Measurements from ENCODE around the gene PILRA.
"Not testable (repeated sequence)": the region's sequence is repeated elsewhere in the genome, so short reads cannot be mapped to it uniquely, and the experiment has no call there.

Gene PILRA

GRCh38 chr7:100360135-100360854 lies 13.0 kb upstream of the PILRA start:
- Histone ChIP-seq H3K4me3 (ENCODE audit: low read length) (no peak overlapping the region), H3K36me3 (ENCODE audit: control insufficient read depth, low read depth, low read length) (peaks cover 78% of the 10 kb centered on the region), H3K27me3 (ENCODE audit: control insufficient read depth, insufficient read depth, low read length) (no peaks in the 10 kb centered on the region), H3K9ac (ENCODE audit: low read length) (no peak overlapping the region), H3K9me3 (ENCODE audit: control insufficient read depth, low read depth, low read length) (no peaks in the 10 kb centered on the region), H3K4me1 (ENCODE audit: control insufficient read depth, low read depth, low read length) (no peaks in the 10 kb centered on the region), H3K27ac (ENCODE audit: low read length) (no peak overlapping the region)

GRCh38 chr7:100363098-100363497 lies 10.2 kb upstream of the PILRA start:
- Histone ChIP-seq H3K27ac (ENCODE audit: low read length) (no peak overlapping the region), H3K9ac (ENCODE audit: low read length) (no peak overlapping the region), H3K4me3 (ENCODE audit: low read length) (no peak overlapping the region), H3K4me1 (ENCODE audit: control insufficient read depth, low read depth, low read length) (no peaks in the 10 kb centered on the region), H3K27me3 (ENCODE audit: control insufficient read depth, insufficient read depth, low read length) (no peaks in the 10 kb centered on the region), H3K36me3 (ENCODE audit: control insufficient read depth, low read depth, low read length) (peaks cover 59% of the 10 kb centered on the region), H3K9me3 (ENCODE audit: control insufficient read depth, low read depth, low read length) (no peaks in the 10 kb centered on the region)

DNA sequence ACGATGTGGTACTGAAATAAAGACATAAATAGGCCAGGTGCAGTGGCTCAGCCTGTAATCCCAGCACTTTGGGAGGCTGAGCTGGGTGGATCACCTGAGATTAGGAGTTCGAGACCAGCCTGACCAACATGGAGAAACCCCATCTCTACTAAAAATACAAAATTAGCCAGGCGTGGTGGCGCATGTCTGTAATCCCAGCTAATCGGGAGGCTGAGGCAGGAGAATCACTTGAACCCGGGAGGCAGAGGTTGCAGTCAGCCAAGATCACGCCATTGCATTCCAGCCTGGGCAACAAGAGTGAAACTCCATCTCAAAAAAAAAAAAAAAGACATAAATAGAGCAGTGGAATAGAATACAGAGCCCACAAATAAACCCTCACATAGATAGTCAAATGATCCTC lies 9.5 kb upstream of the PILRA start:
- H3K4me3 ChIP-seq (ENCODE audit: low read length); H3K27ac ChIP-seq (ENCODE audit: low read length); H3K27me3 ChIP-seq (ENCODE audit: control insufficient read depth, insufficient read depth, low read length); H3K4me1 ChIP-seq (ENCODE audit: control insufficient read depth, low read depth, low read length); H3K9me3 ChIP-seq (ENCODE audit: control insufficient read depth, low read depth, low read length); H3K9ac ChIP-seq (ENCODE audit: low read length): not testable (repeated sequence)
- H3K36me3 ChIP-seq (ENCODE audit: control insufficient read depth, low read depth, low read length) = peaks cover 57% of the 10 kb centered on the region

DNA sequence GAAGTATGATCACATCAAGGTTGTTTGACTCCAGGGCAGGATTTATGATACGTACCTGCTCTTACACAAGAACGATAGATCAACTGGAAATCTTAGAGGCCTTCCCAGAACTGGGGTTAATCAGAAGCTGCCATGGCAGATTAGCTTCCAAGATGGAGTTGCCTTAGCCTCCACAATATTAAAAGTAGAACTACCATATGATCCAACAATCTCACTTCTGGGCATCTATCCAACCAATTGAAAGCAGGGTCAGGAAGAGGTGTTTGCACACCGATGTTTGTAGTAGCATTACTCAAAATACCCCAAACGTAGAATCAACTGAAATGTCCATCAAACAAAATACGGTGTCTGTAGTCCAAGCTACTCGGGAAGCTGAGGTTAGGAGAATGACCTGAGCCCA lies 8.8 kb upstream of the PILRA start:
- no peaks in the 10 kb centered on the region for H3K9me3 ChIP-seq (ENCODE audit: control insufficient read depth, low read depth, low read length)
- peaks cover 50% of the 10 kb centered on the region for H3K36me3 ChIP-seq (ENCODE audit: control insufficient read depth, low read depth, low read length)
- no peak overlapping the region for H3K9ac ChIP-seq (ENCODE audit: low read length)
- no peaks in the 10 kb centered on the region for H3K27me3 ChIP-seq (ENCODE audit: control insufficient read depth, insufficient read depth, low read length)
- no peak overlapping the region for H3K27ac ChIP-seq (ENCODE audit: low read length)
- H3K4me1 ChIP-seq (ENCODE audit: control insufficient read depth, low read depth, low read length) = peaks cover 7% of the 10 kb centered on the region
- H3K4me3 ChIP-seq (ENCODE audit: low read length) = no peak overlapping the region

DNA sequence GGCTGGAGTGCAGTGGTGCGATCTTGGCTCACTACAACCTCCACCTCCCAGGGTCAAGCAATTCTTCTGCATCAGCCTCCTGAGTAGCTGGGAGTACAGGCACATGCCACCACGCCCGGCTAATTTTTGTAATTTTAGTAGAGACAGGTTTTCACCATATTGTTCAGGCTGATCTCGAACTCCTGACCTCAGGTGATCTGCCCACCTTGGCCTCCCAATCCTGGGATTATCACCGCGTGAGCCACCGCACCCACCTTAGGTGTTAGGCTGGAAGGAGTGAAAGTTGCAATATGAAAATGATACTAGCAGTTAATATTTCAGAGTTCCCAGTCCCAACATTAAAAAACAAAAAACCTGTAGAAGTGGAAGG lies 7.3 kb upstream of the PILRA start:
- peaks cover 38% of the 10 kb centered on the region for H3K36me3 ChIP-seq (ENCODE audit: control insufficient read depth, low read depth, low read length)
- H3K27ac ChIP-seq (ENCODE audit: low read length); H3K9ac ChIP-seq (ENCODE audit: low read length); H3K9me3 ChIP-seq (ENCODE audit: control insufficient read depth, low read depth, low read length); H3K4me3 ChIP-seq (ENCODE audit: low read length); H3K27me3 ChIP-seq (ENCODE audit: control insufficient read depth, insufficient read depth, low read length): not testable (repeated sequence)
- peaks cover 18% of the 10 kb centered on the region for H3K4me1 ChIP-seq (ENCODE audit: control insufficient read depth, low read depth, low read length)

DNA sequence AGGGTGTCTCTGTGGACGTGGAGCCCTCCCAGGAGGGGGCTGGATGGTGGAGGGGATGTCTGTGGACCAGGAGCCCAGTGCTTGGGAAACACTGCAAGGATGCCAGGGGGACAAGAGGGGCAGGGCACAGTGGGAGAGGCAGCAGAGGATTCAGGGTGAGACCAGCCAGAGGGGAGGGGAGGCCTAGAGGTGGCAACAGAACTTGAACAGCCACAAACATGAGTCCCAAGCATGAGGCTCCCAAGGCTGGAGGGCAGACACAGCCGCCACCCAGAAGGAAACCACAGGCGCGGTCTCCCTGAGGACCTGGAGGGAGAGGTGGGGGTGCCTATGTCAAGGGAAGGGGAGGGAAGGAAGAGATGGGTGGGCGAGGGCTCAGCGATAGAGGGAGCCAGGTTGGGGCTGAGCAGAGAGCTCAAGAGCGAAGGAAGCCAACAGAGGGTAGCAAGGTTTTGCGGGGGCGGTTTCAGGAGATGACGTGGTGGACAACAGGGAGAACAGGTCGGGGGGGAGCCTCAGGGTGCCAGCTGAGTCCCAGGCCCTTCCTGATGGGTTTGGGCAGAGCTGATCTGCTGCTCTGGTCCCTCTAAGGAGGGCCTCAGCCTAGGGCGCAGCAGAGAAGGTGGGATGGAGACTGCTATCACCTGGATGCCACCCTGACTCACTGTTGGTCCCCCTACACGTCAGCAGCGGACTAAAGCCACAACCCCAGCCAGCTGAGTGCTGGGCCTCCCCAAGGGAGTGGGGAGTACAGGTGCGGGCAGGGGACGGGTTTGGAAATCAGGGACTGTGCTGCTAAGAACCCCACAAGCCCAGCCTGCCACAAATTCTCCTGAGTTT lies 6.7 kb upstream of the PILRA start:
- Histone ChIP-seq H3K4me3 (ENCODE audit: low read length) (no peak overlapping the region), H3K27ac (ENCODE audit: low read length) (no peak overlapping the region), H3K4me1 (ENCODE audit: control insufficient read depth, low read depth, low read length) (peaks cover 21% of the 10 kb centered on the region), H3K36me3 (ENCODE audit: control insufficient read depth, low read depth, low read length) (peaks cover 31% of the 10 kb centered on the region), H3K27me3 (ENCODE audit: control insufficient read depth, insufficient read depth, low read length) (no peaks in the 10 kb centered on the region), H3K9ac (ENCODE audit: low read length) (no peak overlapping the region), H3K9me3 (ENCODE audit: control insufficient read depth, low read depth, low read length) (no peaks in the 10 kb centered on the region)

DNA sequence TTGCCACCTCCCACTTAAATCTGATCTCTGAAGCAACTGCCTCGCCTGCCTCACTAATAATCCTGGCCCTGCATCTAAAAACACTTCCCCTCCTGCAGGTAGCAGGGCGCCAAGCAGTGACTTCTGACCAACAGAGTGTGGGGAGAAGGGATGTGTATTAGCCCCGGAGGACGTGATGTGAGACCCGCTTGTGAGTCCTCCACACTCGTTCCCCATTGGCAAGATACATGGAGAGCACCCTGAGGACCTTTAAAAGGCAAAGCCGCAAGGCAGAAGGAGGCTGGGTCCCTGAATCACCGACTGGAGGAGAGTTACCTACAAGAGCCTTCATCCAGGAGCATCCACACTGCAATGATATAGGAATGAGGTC lies 6.1 kb upstream of the PILRA start:
- Histone ChIP-seq H3K4me3 (ENCODE audit: low read length) (no peak overlapping the region), H3K27ac (ENCODE audit: low read length) (no peak overlapping the region), H3K4me1 (ENCODE audit: control insufficient read depth, low read depth, low read length) (peaks cover 21% of the 10 kb centered on the region), H3K27me3 (ENCODE audit: control insufficient read depth, insufficient read depth, low read length) (no peaks in the 10 kb centered on the region), H3K9me3 (ENCODE audit: control insufficient read depth, low read depth, low read length) (no peaks in the 10 kb centered on the region), H3K9ac (ENCODE audit: low read length) (no peak overlapping the region), H3K36me3 (ENCODE audit: control insufficient read depth, low read depth, low read length) (peaks cover 26% of the 10 kb centered on the region)

GRCh38 chr7:100367676-100368613 lies 5.3 kb upstream of the PILRA start:
- no peaks in the 10 kb centered on the region for H3K27me3 ChIP-seq (ENCODE audit: control insufficient read depth, insufficient read depth, low read length)
- no peak overlapping the region for H3K4me3 ChIP-seq (ENCODE audit: low read length)
- H3K4me1 ChIP-seq (ENCODE audit: control insufficient read depth, low read depth, low read length) = peaks cover 21% of the 10 kb centered on the region
- H3K27ac ChIP-seq (ENCODE audit: low read length) = no peak overlapping the region
- no peak overlapping the region for H3K9ac ChIP-seq (ENCODE audit: low read length)
- H3K36me3 ChIP-seq (ENCODE audit: control insufficient read depth, low read depth, low read length) = peaks cover 19% of the 10 kb centered on the region
- H3K9me3 ChIP-seq (ENCODE audit: control insufficient read depth, low read depth, low read length) = no peaks in the 10 kb centered on the region

DNA sequence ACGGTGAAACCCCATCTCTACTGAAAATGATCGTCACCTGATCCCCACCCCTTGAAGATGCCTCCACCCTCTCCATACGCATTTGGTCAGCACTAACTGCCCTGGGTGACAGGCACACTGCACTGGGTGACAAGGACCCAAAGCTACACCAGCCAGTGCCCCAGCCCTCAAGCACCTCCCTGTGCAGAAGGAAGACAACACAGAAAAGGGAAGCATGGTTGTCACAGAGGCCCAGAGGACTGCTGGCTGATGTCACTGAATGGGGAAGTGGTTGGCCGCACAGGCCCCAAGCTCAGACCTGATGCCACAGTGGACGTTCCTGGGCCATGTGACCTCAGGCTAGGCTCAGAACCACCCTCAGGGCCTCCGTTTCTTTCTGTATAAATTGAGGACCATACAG lies 4.2 kb upstream of the PILRA start:
- Histone ChIP-seq H3K4me1 (ENCODE audit: control insufficient read depth, low read depth, low read length) (peaks cover 21% of the 10 kb centered on the region), H3K4me3 (ENCODE audit: low read length) (no peak overlapping the region), H3K27ac (ENCODE audit: low read length) (no peak overlapping the region), H3K36me3 (ENCODE audit: control insufficient read depth, low read depth, low read length) (peaks cover 12% of the 10 kb centered on the region), H3K9me3 (ENCODE audit: control insufficient read depth, low read depth, low read length) (no peaks in the 10 kb centered on the region), H3K9ac (ENCODE audit: low read length) (no peak overlapping the region), H3K27me3 (ENCODE audit: control insufficient read depth, insufficient read depth, low read length) (no peaks in the 10 kb centered on the region)

GRCh38 chr7:100370303-100370702 lies 3.0 kb upstream of the PILRA start:
- Histone ChIP-seq H3K9ac (ENCODE audit: low read length) (peak overlapping the region; percentile 3), H3K27me3 (ENCODE audit: control insufficient read depth, insufficient read depth, low read length) (no peaks in the 10 kb centered on the region), H3K9me3 (ENCODE audit: control insufficient read depth, low read depth, low read length) (no peaks in the 10 kb centered on the region), H3K4me1 (ENCODE audit: control insufficient read depth, low read depth, low read length) (peaks cover 26% of the 10 kb centered on the region), H3K36me3 (ENCODE audit: control insufficient read depth, low read depth, low read length) (peaks cover 9% of the 10 kb centered on the region), H3K27ac (ENCODE audit: low read length) (no peak overlapping the region), H3K4me3 (ENCODE audit: low read length) (no peak overlapping the region)

DNA sequence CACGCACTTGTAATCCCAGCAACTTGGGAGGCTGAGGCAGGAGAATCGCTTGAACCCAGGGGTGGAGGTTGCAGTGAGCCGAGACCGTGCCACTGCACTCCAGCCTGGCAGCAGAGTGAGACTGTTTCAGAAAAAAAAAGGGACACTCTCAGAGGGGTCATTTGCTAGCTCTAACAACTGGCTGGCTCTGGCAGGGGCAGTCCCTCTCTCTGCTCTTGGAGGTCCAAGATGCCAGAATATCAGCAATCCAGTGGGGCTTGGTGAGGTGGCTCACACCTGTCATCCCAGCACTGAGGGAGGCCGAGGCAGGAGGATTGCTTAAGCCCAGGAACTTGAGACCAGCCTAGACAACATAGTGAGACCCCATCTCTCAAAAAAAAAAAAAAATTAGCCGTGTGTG lies 2.5 kb upstream of the PILRA start:
- no peaks in the 10 kb centered on the region for H3K27me3 ChIP-seq (ENCODE audit: control insufficient read depth, insufficient read depth, low read length)
- H3K27ac ChIP-seq (ENCODE audit: low read length) = peak overlapping the region; percentile 42
- no peak overlapping the region for H3K9ac ChIP-seq (ENCODE audit: low read length)
- peaks cover 26% of the 10 kb centered on the region for H3K4me1 ChIP-seq (ENCODE audit: control insufficient read depth, low read depth, low read length)
- no peak overlapping the region for H3K4me3 ChIP-seq (ENCODE audit: low read length)
- peaks cover 9% of the 10 kb centered on the region for H3K36me3 ChIP-seq (ENCODE audit: control insufficient read depth, low read depth, low read length)
- no peaks in the 10 kb centered on the region for H3K9me3 ChIP-seq (ENCODE audit: control insufficient read depth, low read depth, low read length)
